Measurements from ENCODE around the gene GBF1. TPM values are rescaled to one million over a fixed set of nuclear protein-coding genes. Genes with fewer than 3 reads are reported as not detected.

Gene GBF1
- total RNA-seq, 1 experiment from 2014 or later = 23.7 TPM

DNA sequence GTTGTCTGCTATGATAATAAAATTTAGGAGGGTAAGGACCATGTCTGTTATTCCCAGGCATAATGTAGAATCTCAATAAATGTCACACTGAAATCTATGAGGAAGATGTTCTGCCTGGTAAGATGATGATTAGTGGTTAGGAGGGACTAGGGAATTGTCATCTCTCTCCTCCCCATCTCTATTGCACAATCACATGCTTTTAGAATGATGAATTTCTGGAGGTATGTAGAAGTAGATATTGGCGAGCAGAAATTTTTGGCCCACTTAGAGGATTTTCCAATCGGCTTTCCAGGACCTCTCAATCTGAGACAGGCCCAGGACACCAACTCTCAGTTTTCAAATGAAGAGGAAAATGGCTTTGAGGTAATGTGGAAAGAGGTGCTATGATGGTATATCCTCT is 2.0 kb upstream of the GBF1 start:
- TF ChIP-seq, protein P1, sequence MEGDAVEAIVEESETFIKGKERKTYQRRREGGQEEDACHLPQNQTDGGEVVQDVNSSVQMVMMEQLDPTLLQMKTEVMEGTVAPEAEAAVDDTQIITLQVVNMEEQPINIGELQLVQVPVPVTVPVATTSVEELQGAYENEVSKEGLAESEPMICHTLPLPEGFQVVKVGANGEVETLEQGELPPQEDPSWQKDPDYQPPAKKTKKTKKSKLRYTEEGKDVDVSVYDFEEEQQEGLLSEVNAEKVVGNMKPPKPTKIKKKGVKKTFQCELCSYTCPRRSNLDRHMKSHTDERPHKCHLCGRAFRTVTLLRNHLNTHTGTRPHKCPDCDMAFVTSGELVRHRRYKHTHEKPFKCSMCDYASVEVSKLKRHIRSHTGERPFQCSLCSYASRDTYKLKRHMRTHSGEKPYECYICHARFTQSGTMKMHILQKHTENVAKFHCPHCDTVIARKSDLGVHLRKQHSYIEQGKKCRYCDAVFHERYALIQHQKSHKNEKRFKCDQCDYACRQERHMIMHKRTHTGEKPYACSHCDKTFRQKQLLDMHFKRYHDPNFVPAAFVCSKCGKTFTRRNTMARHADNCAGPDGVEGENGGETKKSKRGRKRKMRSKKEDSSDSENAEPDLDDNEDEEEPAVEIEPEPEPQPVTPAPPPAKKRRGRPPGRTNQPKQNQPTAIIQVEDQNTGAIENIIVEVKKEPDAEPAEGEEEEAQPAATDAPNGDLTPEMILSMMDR (conservative IDR thresholded peaks at IDR 0.05) = no peak
- H3K27me3 ChIP-seq (ENCODE audit: insufficient read depth, low read length) = peaks cover 42% of the 10 kb centered on the region
- no peak overlapping the region for H2BK15ac ChIP-seq (ENCODE audit: low read depth, low read length)
- H3K79me2 ChIP-seq (ENCODE audit: insufficient read depth, low read length) = peaks cover 5% of the 10 kb centered on the region; the same call in 1 of the 2 replicates
- no peak overlapping the region for H2AK5ac ChIP-seq (ENCODE audit: insufficient read length, low read length)
- no peak overlapping the region for H3K14ac ChIP-seq (ENCODE audit: insufficient read depth, low read length)
- H2BK120ac ChIP-seq (ENCODE audit: low read depth, low read length, poor library complexity, severe bottlenecking) = no peak overlapping the region
- H4K8ac ChIP-seq (replicated peaks; ENCODE audit: insufficient read length, low read depth, low read length) = no peak overlapping the region
- no peak overlapping the region for H4K91ac ChIP-seq (ENCODE audit: insufficient read length, low read depth, low read length)
- no peaks in the 10 kb centered on the region for H3K4me1 ChIP-seq (ENCODE audit: insufficient read depth, low read length)
- Mint-ChIP-seq H3K36me3 (ENCODE audit: insufficient read depth in 1 of 3, low read depth in 3 of 3) (no peaks in the 10 kb centered on the region; a peak in 1 of 7 replicates), H3K4me1 (peaks cover 31 to 37% of the 10 kb centered on the region in 2 experiments), H3K27ac (no peak overlapping the region), H3K9me3 (no peaks in the 10 kb centered on the region), H3K27me3 (ENCODE audit: low read depth) (peaks cover 59% of the 10 kb centered on the region), H3K4me3 (no peak overlapping the region)
- H2BK5ac ChIP-seq (ENCODE audit: insufficient read length, low read length) = no peak overlapping the region
- no peaks in the 10 kb centered on the region for H3K79me1 ChIP-seq (ENCODE audit: insufficient read depth, low read depth, low read length, poor library complexity, severe bottlenecking)
- peaks cover 13% of the 10 kb centered on the region for H3K23me2 ChIP-seq (ENCODE audit: insufficient read length, low read depth, low read length, poor library complexity, severe bottlenecking)
- H3K56ac ChIP-seq (ENCODE audit: insufficient read length, low read depth, low read length) = no peak overlapping the region
- no peaks in the 10 kb centered on the region for H4K20me1 ChIP-seq (ENCODE audit: control insufficient read depth, insufficient read depth, insufficient read length)
- H4K5ac ChIP-seq (ENCODE audit: insufficient read length, low read depth, low read length) = no peak overlapping the region
- H2AFZ ChIP-seq (ENCODE audit: low read length) = no peak overlapping the region
- H3K18ac ChIP-seq (ENCODE audit: insufficient read length, low read depth, low read length) = no peak overlapping the region
- no peaks in the 10 kb centered on the region for H3K9me3 ChIP-seq (ENCODE audit: control insufficient read depth, low read depth, low read length)
- no peak overlapping the region for H2BK20ac ChIP-seq (ENCODE audit: low read depth, low read length, poor library complexity, severe bottlenecking)
- no peak overlapping the region for H3K4ac ChIP-seq (ENCODE audit: low read depth, low read length)
- H3K4me2 ChIP-seq (ENCODE audit: insufficient read depth, insufficient read length, low read length) = no peak overlapping the region
- no peak overlapping the region for H3T11ph ChIP-seq (ENCODE audit: low read length)
- DNase-seq = no peak
- H3K9ac ChIP-seq (ENCODE audit: extremely low read depth, insufficient read length, low read length) = no peak overlapping the region
- no peak overlapping the region for H3K23ac ChIP-seq (ENCODE audit: insufficient read length, low read depth, low read length)
- H2BK12ac ChIP-seq (ENCODE audit: insufficient read length, low read depth, low read length) = no peak overlapping the region
- H3K27ac ChIP-seq (ENCODE audit: insufficient read length, low read depth, low read length) = no peak overlapping the region
- no CpG with 5 or more reads among the region's 2 CpGs for WGBS (ENCODE audit: extremely low coverage, insufficient read length, low lambda C conversion rate)
